A549 (cell line): ENCODE measurements around the gene ULK4. TPM values are rescaled to one million over a fixed set of nuclear protein-coding genes. Genes with fewer than 3 reads are reported as not detected.

Experiments
- ATAC-seq, 2 experiments: fragments of 200-7000 bp in 1 of 2; fragments of >200 bp in 1 of 2; cut with Nextera tagmentation in 1 of 2; cut with Tn5 transposase in 1 of 2; 3 replicates each; pipeline versions ENCODE4 v1.8.0 to v1.9.1; 2018 to 2020; ENCODE audit warnings: mild to moderate bottlenecking in 1 of 2, moderate library complexity in 1 of 2
- CTCF ChIA-PET: fragments of 300-600 bp; sonication (Branson Sonifier 250); formaldehyde crosslinking; extraction: SDS; loops from one replicate; lab custom pipeline; 2021; ENCODE audit warnings: antibody characterized with exemption, inconsistent platforms; lab: Yijun Ruan, JAX
- POLR2A ChIA-PET: fragments of 350-600 bp; formaldehyde crosslinking; extraction: SDS; loops from one replicate; lab custom pipeline; 2021; ENCODE audit warnings: antibody characterized with exemption, inconsistent platforms; lab: Yijun Ruan, JAX
- DNase-seq, 2 experiments: peaks; one replicate each; pipeline versions ENCODE4 v3.0.0 to v3.0.0-alpha.2; 2011 to 2016; ENCODE audit warnings: low read depth in 1 of 2, low spot score in 1 of 2
- FAIRE-seq: peaks from 2 replicates; lab custom pipeline; 2011; peaks lifted over from hg19 to GRCh38; lab: Jason Lieb, UNC
- H3K27ac ChIP-seq, 2 experiments: fragments of >200 bp; sonication (Bioruptor Twin); formaldehyde crosslinking; 3 replicates each; pipeline ENCODE4 v1.5.1; 2016 to 2017
- H3K4me1 ChIP-seq: fragments of >200 bp; sonication (Bioruptor Twin); formaldehyde crosslinking; 3 replicates; pipeline ENCODE4 v1.6.1; 2016
- H3K4me2 ChIP-seq: fragments of >200 bp; sonication (Bioruptor Twin); formaldehyde crosslinking; 3 replicates; pipeline ENCODE4 v1.6.1; 2016
- H3K4me3 ChIP-seq: fragments of >200 bp; sonication (Bioruptor Twin); formaldehyde crosslinking; 3 replicates; pipeline ENCODE4 v1.5.1; 2016
- H3K9me3 ChIP-seq: fragments of >200 bp; sonication (Bioruptor Twin); formaldehyde crosslinking; 3 replicates; pipeline ENCODE4 v1.6.1; 2016
- CBX2 ChIP-seq: fragments of 200-600 bp; sonication (generic); IDR thresholded peaks from 2 replicates; pipeline ENCODE4 v1.6.1; 2016; ENCODE audit warnings: low read depth, mild to moderate bottlenecking, borderline replicate concordance
- CBX8 ChIP-seq: fragments of 200-600 bp; sonication (generic); IDR thresholded peaks from 2 replicates; pipeline ENCODE4 v1.6.1; 2016
- CEBPB ChIP-seq, 2 experiments: fragments of >200 bp in 1 of 2; sonication (Bioruptor Twin) in 1 of 2; formaldehyde crosslinking in 1 of 2; IDR thresholded peaks; 2 replicates each; pipeline ENCODE4 v1.6.1; 2012 to 2016
- CHD2 ChIP-seq: fragments of 150-350 bp; IDR thresholded peaks from 2 replicates; pipeline ENCODE4 v1.6.1; 2014; ENCODE audit warnings: low read length; ENCODE audit not compliant: partially characterized antibody
- EHMT2 ChIP-seq: fragments of 200-600 bp; sonication (generic); IDR thresholded peaks from 2 replicates; pipeline ENCODE4 v1.6.1; 2016; ENCODE audit warnings: antibody characterized with exemption, low read depth, mild to moderate bottlenecking, moderate library complexity
- ESRRA ChIP-seq: fragments of 150-350 bp; IDR thresholded peaks from 2 replicates; pipeline ENCODE4 v1.6.1; 2014; ENCODE audit warnings: mild to moderate bottlenecking, low read length, borderline replicate concordance
- FOSL2 ChIP-seq, 2 experiments: fragments of 450-650 bp in 1 of 2; fragments of >200 bp in 1 of 2; sonication (Bioruptor Twin) in 1 of 2; formaldehyde crosslinking; IDR thresholded peaks; 2 replicates each; pipeline versions ENCODE4 v1.5.0 to v1.6.1; 2016 to 2020; ENCODE audit warnings: mild to moderate bottlenecking in 1 of 2, moderate library complexity in 1 of 2
- HOXA7 ChIP-seq: fragments of 250-450 bp; sonication (Bioruptor Pico); IDR thresholded peaks from 2 replicates; pipeline ENCODE4 v1.5.0; 2020; ENCODE audit warnings: mild to moderate bottlenecking, moderate library complexity
- HOXB13 ChIP-seq: fragments of 250-450 bp; sonication (Bioruptor Pico); IDR thresholded peaks from 2 replicates; pipeline ENCODE4 v1.5.0; 2020; ENCODE audit warnings: low read depth, mild to moderate bottlenecking, moderate library complexity
- HOXB5 ChIP-seq: fragments of 250-450 bp; sonication (Bioruptor Pico); IDR thresholded peaks from 2 replicates; pipeline ENCODE4 v1.5.0; 2020; ENCODE audit warnings: mild to moderate bottlenecking, moderate library complexity
- MAZ ChIP-seq: fragments of 150-350 bp; IDR thresholded peaks from 2 replicates; pipeline ENCODE4 v1.6.1; 2014; ENCODE audit warnings: antibody characterized with exemption, low read depth, low read length, borderline replicate concordance
- NFE2L2 ChIP-seq: fragments of 150-350 bp; conservative IDR thresholded peaks from 2 replicates; pipeline ENCODE4 v1.6.1; 2014; ENCODE audit warnings: low read length
- PHF8 ChIP-seq: fragments of 200-600 bp; sonication (generic); IDR thresholded peaks from 2 replicates; pipeline ENCODE4 v1.6.1; 2016; ENCODE audit warnings: low read depth, mild to moderate bottlenecking, antibody characterized with exemption, moderate library complexity, borderline replicate concordance
- POLR2A ChIP-seq: IDR thresholded peaks from 2 replicates; pipeline ENCODE4 v1.6.1; 2012; ENCODE audit warnings: mild to moderate bottlenecking, low read length
- RNF2 ChIP-seq: fragments of 200-600 bp; sonication (generic); IDR thresholded peaks from 2 replicates; pipeline ENCODE4 v1.6.1; 2016; ENCODE audit warnings: low read depth, mild to moderate bottlenecking, antibody characterized with exemption, moderate library complexity, borderline replicate concordance
- SMC3 ChIP-seq: fragments of >200 bp; sonication (Bioruptor Twin); formaldehyde crosslinking; IDR thresholded peaks from 3 replicates; pipeline ENCODE4 v1.6.1; 2018; ENCODE audit warnings: inconsistent platforms
- SREBF2 ChIP-seq: fragments of 450-650 bp; IDR thresholded peaks from 2 replicates; pipeline ENCODE4 v1.6.1; 2014; ENCODE audit warnings: mild to moderate bottlenecking, moderate library complexity
- TFCP2L1 ChIP-seq: fragments of 250-450 bp; sonication (Bioruptor Pico); IDR thresholded peaks from 2 replicates; pipeline ENCODE4 v1.5.0; 2021; ENCODE audit warnings: mild to moderate bottlenecking
- ZFP36 ChIP-seq: fragments of 450-650 bp; IDR thresholded peaks from 2 replicates; pipeline ENCODE4 v1.6.1; 2014; ENCODE audit warnings: borderline replicate concordance; ENCODE audit not compliant: partially characterized antibody
- WGBS: methylation state at CpG from one replicate; pipeline ENCODE4 v1.1.6; 2017; ENCODE audit errors: missing lambda C conversion rate; 5-methylcytosine and 5-hydroxymethylcytosine counted together
- polyA plus RNA-seq, 4 experiments: library from polyadenylated mRNA; depleted of rRNA in 3 of 4; stranded (reverse); fragments of >200 nt; fragmentation: RNase III in 1 of 4; extraction: RNeasy Plus Mini Kit Qiagen cat#74134 plus additional on column Dnase treatment in 1 of 4; gene quantifications; 2 replicates in 3 of 4; 3 replicates in 1 of 4; pipeline ENCODE4 v1.2.3, GENCODE V29; 2011 to 2017
- TF ChIP-seq, protein P1 (sequence below): fragments of 450-650 bp; IDR thresholded peaks from 2 replicates; pipeline ENCODE4 v1.6.1; 2014; ENCODE audit warnings: antibody characterized with exemption
- TF ChIP-seq, protein P2 (sequence below): fragments of 250-450 bp; sonication (Bioruptor Pico); IDR thresholded peaks from 2 replicates; pipeline ENCODE4 v1.5.0; 2021; ENCODE audit warnings: mild to moderate bottlenecking, moderate library complexity, borderline replicate concordance
- TF ChIP-seq, protein P3 (sequence below): IDR thresholded peaks from 2 replicates; pipeline ENCODE4 v1.6.1; 2012; ENCODE audit warnings: low read depth, borderline replicate concordance
- TF ChIP-seq, protein P4 (sequence below): fragments of 250-450 bp; sonication (Bioruptor Pico); IDR thresholded peaks from 2 replicates; pipeline ENCODE4 v1.5.0; 2020; ENCODE audit warnings: low read depth, mild to moderate bottlenecking, moderate library complexity
- TF ChIP-seq, protein P5 (sequence below): fragments of 200-600 bp; sonication (generic); IDR thresholded peaks from 2 replicates; pipeline ENCODE4 v1.6.1; 2016; ENCODE audit warnings: antibody characterized with exemption, mild to moderate bottlenecking, moderate library complexity
- TF ChIP-seq, protein P6 (sequence below): fragments of >200 bp; sonication (Bioruptor Twin); formaldehyde crosslinking; IDR thresholded peaks from 3 replicates; pipeline ENCODE4 v1.6.1; 2016

ULK4 gene
- polyA plus RNA-seq, 2 of the 4 experiments (the other 2 are of a cell fraction) = 4.9 to 7.7 TPM

DNA sequence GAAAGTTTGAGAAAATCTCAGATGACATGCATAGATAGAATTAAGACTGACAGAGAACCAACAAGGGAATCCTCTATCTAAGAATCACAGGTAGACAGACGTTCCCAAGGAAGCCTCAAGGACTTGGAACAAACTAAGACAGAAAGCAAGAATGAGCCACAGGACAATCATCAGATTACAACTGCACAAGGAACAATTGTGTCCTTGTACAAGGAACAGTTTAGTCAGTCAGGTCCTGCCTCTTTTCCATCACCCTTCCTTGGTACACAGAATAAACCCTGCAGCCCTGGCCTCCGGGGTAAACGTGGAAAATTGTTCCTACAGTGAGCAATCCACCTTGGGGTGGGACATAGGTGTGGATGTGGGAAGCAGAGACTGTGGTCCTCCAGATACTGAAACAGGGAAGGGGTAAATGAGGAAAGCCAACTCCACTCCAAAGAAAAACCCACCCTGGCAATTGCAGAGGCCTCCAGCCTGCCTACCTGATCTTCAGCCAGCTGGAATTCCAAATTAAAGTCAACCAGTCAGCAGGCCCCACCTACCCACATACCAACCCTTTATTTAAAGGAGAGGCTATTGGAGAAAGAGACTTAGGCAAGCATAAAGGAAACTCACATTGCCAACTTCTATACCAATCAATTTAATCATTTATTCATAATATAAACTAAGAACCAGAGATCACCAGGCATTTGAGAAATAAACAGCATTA, 73.4 kb downstream of the ULK4 start:
- ATAC-seq = no peak
- TF ChIP-seq, protein P1, sequence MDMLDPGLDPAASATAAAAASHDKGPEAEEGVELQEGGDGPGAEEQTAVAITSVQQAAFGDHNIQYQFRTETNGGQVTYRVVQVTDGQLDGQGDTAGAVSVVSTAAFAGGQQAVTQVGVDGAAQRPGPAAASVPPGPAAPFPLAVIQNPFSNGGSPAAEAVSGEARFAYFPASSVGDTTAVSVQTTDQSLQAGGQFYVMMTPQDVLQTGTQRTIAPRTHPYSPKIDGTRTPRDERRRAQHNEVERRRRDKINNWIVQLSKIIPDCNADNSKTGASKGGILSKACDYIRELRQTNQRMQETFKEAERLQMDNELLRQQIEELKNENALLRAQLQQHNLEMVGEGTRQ = no peak
- TF ChIP-seq HOXB5 = no peak
- no peak for TF ChIP-seq SMC3
- TF ChIP-seq HOXA7 (CRISPR knock-in tag) = no peak
- no peak for TF ChIP-seq MAZ
- TF ChIP-seq, protein P2, sequence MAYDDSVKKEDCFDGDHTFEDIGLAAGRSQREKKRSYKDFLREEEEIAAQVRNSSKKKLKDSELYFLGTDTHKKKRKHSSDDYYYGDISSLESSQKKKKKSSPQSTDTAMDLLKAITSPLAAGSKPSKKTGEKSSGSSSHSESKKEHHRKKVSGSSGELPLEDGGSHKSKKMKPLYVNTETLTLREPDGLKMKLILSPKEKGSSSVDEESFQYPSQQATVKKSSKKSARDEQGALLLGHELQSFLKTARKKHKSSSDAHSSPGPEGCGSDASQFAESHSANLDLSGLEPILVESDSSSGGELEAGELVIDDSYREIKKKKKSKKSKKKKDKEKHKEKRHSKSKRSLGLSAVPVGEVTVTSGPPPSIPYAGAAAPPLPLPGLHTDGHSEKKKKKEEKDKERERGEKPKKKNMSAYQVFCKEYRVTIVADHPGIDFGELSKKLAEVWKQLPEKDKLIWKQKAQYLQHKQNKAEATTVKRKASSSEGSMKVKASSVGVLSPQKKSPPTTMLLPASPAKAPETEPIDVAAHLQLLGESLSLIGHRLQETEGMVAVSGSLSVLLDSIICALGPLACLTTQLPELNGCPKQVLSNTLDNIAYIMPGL (CRISPR knock-in tag) = no peak
- TF ChIP-seq PHF8 = no peak
- TF ChIP-seq, protein P3, sequence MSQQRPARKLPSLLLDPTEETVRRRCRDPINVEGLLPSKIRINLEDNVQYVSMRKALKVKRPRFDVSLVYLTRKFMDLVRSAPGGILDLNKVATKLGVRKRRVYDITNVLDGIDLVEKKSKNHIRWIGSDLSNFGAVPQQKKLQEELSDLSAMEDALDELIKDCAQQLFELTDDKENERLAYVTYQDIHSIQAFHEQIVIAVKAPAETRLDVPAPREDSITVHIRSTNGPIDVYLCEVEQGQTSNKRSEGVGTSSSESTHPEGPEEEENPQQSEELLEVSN = no peak
- TF ChIP-seq RNF2 = no peak
- TF ChIP-seq ESRRA = no peak
- TF ChIP-seq HOXB13 (CRISPR knock-in tag) = no peak
- TF ChIP-seq EHMT2 = no peak
- TF ChIP-seq SREBF2 = no peak
- no peak for TF ChIP-seq ZFP36
- TF ChIP-seq CBX8 = no peak
- no peak for TF ChIP-seq CBX2
- no peak for TF ChIP-seq CHD2
- no peak for TF ChIP-seq TFCP2L1
- TF ChIP-seq POLR2A = no peak
- TF ChIP-seq, protein P4, sequence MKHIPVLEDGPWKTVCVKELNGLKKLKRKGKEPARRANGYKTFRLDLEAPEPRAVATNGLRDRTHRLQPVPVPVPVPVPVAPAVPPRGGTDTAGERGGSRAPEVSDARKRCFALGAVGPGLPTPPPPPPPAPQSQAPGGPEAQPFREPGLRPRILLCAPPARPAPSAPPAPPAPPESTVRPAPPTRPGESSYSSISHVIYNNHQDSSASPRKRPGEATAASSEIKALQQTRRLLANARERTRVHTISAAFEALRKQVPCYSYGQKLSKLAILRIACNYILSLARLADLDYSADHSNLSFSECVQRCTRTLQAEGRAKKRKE (CRISPR knock-in tag) = no peak
- no peak overlapping the region for H3K27ac ChIP-seq
- FAIRE-seq = no peak
- ChIA-PET POLR2A (no interaction called here), CTCF (interaction anchor here (1.3 kb wide), 1 partner anchor 211 kb away, joined by 6 read pairs; no protein-coding TSS in a partner anchor)
- WGBS = 39% methylated on average over 3 of the region's 3 CpGs
- no peaks in the 10 kb centered on the region for H3K4me1 ChIP-seq
- no peak for DNase-seq
- no peak overlapping the region for H3K4me2 ChIP-seq
- H3K4me3 ChIP-seq = no peak overlapping the region
- no peaks in the 10 kb centered on the region for H3K9me3 ChIP-seq

DNA sequence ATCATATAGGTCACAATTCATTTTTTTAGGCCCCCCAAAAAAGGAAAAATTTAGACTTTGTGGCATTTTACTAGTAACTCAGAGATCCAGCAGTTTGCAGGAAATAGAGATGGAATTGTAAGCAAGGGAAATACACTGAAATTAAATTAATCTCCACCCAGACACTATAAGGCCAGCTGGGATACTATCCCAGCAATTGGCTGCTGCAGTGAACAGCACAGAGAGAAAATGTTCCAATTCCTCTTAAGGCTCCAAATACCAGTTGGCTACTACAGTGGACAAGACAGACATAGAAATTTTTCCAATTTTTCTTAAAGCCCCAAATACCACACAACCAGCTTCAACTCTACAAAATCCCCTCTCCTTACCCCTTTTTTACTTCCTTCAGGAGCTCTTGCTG, 78.9 kb downstream of the ULK4 start:
- Histone ChIP-seq H3K4me1 (no peaks in the 10 kb centered on the region), H3K9me3 (no peaks in the 10 kb centered on the region), H3K27ac (no peak overlapping the region), H3K4me3 (no peak overlapping the region), H3K4me2 (no peak overlapping the region)
- DNase-seq (no peak), FAIRE-seq (no peak), ATAC-seq (no peak)
- ChIA-PET POLR2A (no interaction called here), CTCF (interaction anchor here (1.1 to 7.7 kb wide), 3 partner anchors 219 to 1305 kb away, joined by 3 to 86 read pairs (median 5); no protein-coding TSS in a partner anchor)
- TF ChIP-seq CEBPB (IDR thresholded peaks at IDR 0.05) = no peak
- TF ChIP-seq, protein P4 (CRISPR knock-in tag) = no peak
- TF ChIP-seq, protein P5, sequence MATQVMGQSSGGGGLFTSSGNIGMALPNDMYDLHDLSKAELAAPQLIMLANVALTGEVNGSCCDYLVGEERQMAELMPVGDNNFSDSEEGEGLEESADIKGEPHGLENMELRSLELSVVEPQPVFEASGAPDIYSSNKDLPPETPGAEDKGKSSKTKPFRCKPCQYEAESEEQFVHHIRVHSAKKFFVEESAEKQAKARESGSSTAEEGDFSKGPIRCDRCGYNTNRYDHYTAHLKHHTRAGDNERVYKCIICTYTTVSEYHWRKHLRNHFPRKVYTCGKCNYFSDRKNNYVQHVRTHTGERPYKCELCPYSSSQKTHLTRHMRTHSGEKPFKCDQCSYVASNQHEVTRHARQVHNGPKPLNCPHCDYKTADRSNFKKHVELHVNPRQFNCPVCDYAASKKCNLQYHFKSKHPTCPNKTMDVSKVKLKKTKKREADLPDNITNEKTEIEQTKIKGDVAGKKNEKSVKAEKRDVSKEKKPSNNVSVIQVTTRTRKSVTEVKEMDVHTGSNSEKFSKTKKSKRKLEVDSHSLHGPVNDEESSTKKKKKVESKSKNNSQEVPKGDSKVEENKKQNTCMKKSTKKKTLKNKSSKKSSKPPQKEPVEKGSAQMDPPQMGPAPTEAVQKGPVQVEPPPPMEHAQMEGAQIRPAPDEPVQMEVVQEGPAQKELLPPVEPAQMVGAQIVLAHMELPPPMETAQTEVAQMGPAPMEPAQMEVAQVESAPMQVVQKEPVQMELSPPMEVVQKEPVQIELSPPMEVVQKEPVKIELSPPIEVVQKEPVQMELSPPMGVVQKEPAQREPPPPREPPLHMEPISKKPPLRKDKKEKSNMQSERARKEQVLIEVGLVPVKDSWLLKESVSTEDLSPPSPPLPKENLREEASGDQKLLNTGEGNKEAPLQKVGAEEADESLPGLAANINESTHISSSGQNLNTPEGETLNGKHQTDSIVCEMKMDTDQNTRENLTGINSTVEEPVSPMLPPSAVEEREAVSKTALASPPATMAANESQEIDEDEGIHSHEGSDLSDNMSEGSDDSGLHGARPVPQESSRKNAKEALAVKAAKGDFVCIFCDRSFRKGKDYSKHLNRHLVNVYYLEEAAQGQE = no peak
- TF ChIP-seq NFE2L2 = no peak
- no peak for TF ChIP-seq TFCP2L1
- TF ChIP-seq, protein P6, sequence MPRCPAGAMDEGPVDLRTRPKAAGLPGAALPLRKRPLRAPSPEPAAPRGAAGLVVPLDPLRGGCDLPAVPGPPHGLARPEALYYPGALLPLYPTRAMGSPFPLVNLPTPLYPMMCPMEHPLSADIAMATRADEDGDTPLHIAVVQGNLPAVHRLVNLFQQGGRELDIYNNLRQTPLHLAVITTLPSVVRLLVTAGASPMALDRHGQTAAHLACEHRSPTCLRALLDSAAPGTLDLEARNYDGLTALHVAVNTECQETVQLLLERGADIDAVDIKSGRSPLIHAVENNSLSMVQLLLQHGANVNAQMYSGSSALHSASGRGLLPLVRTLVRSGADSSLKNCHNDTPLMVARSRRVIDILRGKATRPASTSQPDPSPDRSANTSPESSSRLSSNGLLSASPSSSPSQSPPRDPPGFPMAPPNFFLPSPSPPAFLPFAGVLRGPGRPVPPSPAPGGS = no peak
- no peak for TF ChIP-seq CBX2
- TF ChIP-seq, protein P3 = no peak
- no peak for TF ChIP-seq FOSL2 (IDR thresholded peaks at IDR 0.05)
- no peak for TF ChIP-seq FOSL2 (CRISPR knock-in tag; IDR thresholded peaks at IDR 0.05)
- TF ChIP-seq HOXA7 (CRISPR knock-in tag) = no peak
